Measurements from ENCODE around the gene CAV1.

Gene CAV1

DNA sequence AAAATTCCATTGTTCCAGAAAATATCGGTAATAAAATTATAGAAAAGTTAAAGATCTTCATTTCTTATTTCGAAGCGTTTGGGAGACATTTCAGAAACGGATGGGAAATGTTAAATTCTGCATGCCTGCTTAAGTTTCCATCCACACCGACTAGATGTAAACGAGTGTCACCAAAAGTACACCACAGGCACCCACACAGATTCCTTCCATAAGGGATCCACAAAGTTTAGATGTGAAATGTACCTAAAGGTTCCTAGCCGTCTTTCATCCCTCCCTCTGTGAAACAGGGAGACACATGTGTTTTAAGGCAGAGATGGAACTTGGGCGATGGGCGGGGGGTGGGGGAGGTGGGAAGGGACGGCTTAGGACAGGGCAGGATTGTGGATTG is 621 bp upstream of the CAV1 start:
- Histone ChIP-seq H3K36me3 (ENCODE audit: insufficient read depth, low read length) (peaks cover 2% of the 10 kb centered on the region; the same call in 1 of the 2 replicates), H3K4me3 (ENCODE audit: low read length) (peak overlapping the region; percentile 71), H3K27ac (ENCODE audit: low read depth, low read length) (peak overlapping the region; percentile 56; the same call in 1 of the 2 replicates), H3K9ac (ENCODE audit: low read depth, low read length) (peak overlapping the region; percentile 41; the same call in 1 of the 2 replicates), H3K4me1 (ENCODE audit: insufficient read depth, low read length) (peaks cover 51% of the 10 kb centered on the region), H3K27me3 (ENCODE audit: insufficient read depth, low read length) (peaks cover 31% of the 10 kb centered on the region), H3K9me3 (ENCODE audit: insufficient read depth, low read depth, low read length) (no peaks in the 10 kb centered on the region)
- WGBS, result 5% methylated on average over 6 of the region's 10 CpGs

DNA sequence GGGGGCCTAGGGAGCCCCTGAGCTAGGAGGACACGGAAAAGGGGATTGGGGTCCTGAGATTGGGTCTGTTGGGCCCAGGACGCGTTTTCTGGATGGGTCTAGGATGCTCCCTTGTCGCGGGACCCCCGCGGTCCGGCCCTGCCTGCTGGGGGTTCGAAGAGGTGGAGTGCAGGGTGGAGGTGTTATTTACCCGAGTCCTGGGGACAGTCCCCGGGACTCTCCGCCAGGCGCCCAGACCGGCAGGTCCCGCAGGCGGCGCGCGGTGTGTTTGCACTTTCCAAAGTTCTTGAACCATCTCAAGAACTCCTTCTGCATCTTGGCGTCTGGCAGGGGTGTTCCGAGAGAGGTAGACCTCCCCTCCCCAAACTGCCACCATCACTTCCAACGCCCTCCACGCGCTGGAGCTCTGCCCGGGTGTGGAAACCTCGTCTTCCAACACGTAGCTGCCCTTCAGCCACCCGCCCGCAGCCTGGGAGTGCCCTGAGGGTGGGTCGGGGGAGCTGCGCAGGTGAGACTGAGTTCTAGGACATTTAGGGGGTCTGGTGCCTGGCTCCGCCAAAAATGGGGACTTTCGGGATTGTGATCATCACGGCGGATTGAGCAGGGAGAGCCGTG is 569 bp downstream of the CAV1 start:
- peaks cover 55% of the 10 kb centered on the region for H3K4me1 ChIP-seq (ENCODE audit: insufficient read depth, low read length)
- H3K9ac ChIP-seq (ENCODE audit: low read depth, low read length), result peak overlapping the region; percentile 77
- H3K27me3 ChIP-seq (ENCODE audit: insufficient read depth, low read length), result peaks cover 31% of the 10 kb centered on the region
- no peaks in the 10 kb centered on the region for H3K9me3 ChIP-seq (ENCODE audit: insufficient read depth, low read depth, low read length)
- H3K27ac ChIP-seq (ENCODE audit: low read depth, low read length), result peak overlapping the region; percentile 74
- peaks cover 8% of the 10 kb centered on the region; the same call in 1 of the 2 replicates for H3K36me3 ChIP-seq (ENCODE audit: insufficient read depth, low read length)
- under 1% methylated on average over 36 of the region's 36 CpGs for WGBS
- H3K4me3 ChIP-seq (ENCODE audit: low read length), result peak overlapping the region; percentile 71

GRCh38 chr7:116525913-116526861 is 1.4 kb downstream of the CAV1 start:
- Histone ChIP-seq H3K27ac (ENCODE audit: low read depth, low read length) (0 out of 2 replicates have a peak overlapping the region, but pooled peaks have one; percentile 34), H3K27me3 (ENCODE audit: insufficient read depth, low read length) (peaks cover 31% of the 10 kb centered on the region), H3K9ac (ENCODE audit: low read depth, low read length) (peak overlapping the region; percentile 77), H3K36me3 (ENCODE audit: insufficient read depth, low read length) (peaks cover 14% of the 10 kb centered on the region; the same call in 1 of the 2 replicates), H3K9me3 (ENCODE audit: insufficient read depth, low read depth, low read length) (no peaks in the 10 kb centered on the region), H3K4me1 (ENCODE audit: insufficient read depth, low read length) (peaks cover 51% of the 10 kb centered on the region), H3K4me3 (ENCODE audit: low read length) (peak overlapping the region; percentile 71)
- under 1% methylated on average over 77 of the region's 83 CpGs for WGBS

GRCh38 chr7:116526897-116527296 is 2.1 kb downstream of the CAV1 start:
- H3K27ac ChIP-seq (ENCODE audit: low read depth, low read length), result no peak overlapping the region
- H3K9ac ChIP-seq (ENCODE audit: low read depth, low read length), result peak overlapping the region; percentile 57; the same call in 1 of the 2 replicates
- peaks cover 15% of the 10 kb centered on the region; the same call in 1 of the 2 replicates for H3K36me3 ChIP-seq (ENCODE audit: insufficient read depth, low read length)
- peaks cover 44% of the 10 kb centered on the region for H3K4me1 ChIP-seq (ENCODE audit: insufficient read depth, low read length)
- no peaks in the 10 kb centered on the region for H3K9me3 ChIP-seq (ENCODE audit: insufficient read depth, low read depth, low read length)
- H3K4me3 ChIP-seq (ENCODE audit: low read length), result peak overlapping the region; percentile 71
- peaks cover 31% of the 10 kb centered on the region for H3K27me3 ChIP-seq (ENCODE audit: insufficient read depth, low read length)
- 35% methylated on average over 5 of the region's 5 CpGs for WGBS

DNA sequence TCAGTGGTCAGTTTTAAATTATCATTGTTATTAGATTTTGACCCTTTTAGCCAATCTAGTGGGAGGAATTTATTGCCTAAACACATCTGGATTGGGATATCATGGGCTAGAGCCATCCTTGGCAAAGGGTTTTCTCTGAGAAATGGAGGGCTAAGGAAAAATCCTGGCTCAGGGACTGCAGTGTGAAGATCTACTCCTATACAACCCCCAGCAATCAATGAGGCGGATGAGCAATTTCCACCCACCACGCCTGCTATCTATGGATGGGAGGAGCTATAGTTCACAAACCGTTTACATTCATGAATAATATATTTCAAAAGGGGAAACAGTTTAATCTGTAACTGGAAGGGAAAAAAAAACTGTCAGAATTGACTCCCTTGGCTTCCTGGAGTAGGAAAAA is 2.7 kb downstream of the CAV1 start:
- Histone ChIP-seq H3K4me3 (ENCODE audit: low read length) (peak overlapping the region; percentile 71), H3K9ac (ENCODE audit: low read depth, low read length) (no peak overlapping the region)

DNA sequence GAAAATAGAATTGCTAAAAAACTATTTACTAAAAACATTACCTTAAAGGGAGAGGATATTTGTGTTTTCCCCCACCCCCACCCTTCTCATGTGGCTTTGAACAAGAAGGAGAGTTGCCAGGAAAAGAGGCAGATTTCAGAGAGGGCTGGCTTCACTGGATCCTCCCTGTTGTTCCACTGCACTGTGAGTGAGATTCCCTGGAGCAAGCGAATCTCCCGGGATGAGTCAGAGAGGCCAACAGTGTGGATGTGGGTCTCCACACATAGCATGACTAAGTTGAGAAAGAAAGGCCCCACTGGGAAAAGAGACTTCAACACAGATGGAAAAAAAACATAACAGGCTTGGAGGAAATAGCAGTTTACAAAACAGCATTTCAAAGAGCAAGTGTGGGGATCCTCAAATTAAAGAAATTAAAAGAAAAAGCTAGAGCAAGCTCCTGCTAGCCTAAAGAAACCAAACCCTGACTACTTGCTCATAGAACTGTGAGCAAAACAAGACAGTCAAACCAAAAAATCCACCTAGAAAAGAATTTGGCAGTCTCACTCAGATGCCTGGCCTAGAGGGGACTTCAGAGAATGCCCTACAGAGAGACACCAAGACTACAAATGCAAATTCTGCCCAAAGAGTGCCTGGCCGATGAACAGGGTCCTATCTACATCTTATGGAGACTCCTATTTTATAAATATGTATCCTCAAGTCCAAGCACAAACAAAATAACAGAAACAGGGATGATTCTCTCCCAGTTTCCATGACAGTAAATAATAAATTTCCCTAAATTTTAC is 3.4 kb downstream of the CAV1 start:
- Histone ChIP-seq H3K9ac (ENCODE audit: low read depth, low read length) (no peak overlapping the region), H3K4me1 (ENCODE audit: insufficient read depth, low read length) (peaks cover 33% of the 10 kb centered on the region), H3K27ac (ENCODE audit: low read depth, low read length) (no peak overlapping the region), H3K36me3 (ENCODE audit: insufficient read depth, low read length) (peaks cover 20% of the 10 kb centered on the region; the same call in 1 of the 2 replicates), H3K9me3 (ENCODE audit: insufficient read depth, low read depth, low read length) (no peaks in the 10 kb centered on the region), H3K27me3 (ENCODE audit: insufficient read depth, low read length) (peaks cover 31% of the 10 kb centered on the region), H3K4me3 (ENCODE audit: low read length) (peak overlapping the region; percentile 71; the same call in 1 of the 2 replicates)
- 53% methylated on average over 3 of the region's 3 CpGs for WGBS

More for the DNA sequence above, 2.7 kb downstream of the CAV1 start:
- Histone ChIP-seq H3K27me3 (ENCODE audit: insufficient read depth, low read length) (peaks cover 31% of the 10 kb centered on the region), H3K27ac (ENCODE audit: low read depth, low read length) (no peak overlapping the region), H3K4me1 (ENCODE audit: insufficient read depth, low read length) (peaks cover 38% of the 10 kb centered on the region), H3K9me3 (ENCODE audit: insufficient read depth, low read depth, low read length) (no peaks in the 10 kb centered on the region), H3K36me3 (ENCODE audit: insufficient read depth, low read length) (peaks cover 18% of the 10 kb centered on the region; the same call in 1 of the 2 replicates)
- WGBS, result no CpG with 5 or more reads among the region's 3 CpGs

DNA sequence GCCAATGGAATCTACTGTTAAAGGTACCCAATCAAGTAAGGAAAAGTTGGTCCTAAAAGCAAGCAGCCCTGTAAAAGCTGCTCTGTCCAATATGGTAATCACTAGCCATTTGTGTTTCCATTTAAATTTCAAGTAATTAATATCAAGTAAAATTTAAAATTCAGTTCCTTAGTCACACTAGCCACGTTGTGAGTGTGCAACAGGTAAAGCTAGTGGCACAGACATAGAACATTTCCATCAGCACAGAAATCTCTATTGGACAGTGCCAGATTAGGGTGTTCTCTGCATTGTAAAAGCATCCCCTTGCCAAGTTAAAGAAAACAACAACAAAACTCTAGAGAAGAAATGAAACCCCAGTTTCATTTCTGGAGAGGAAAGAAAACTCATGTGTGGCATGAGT is 4.4 kb downstream of the CAV1 start:
- H3K27me3 ChIP-seq (ENCODE audit: insufficient read depth, low read length), result peaks cover 28% of the 10 kb centered on the region
- peaks cover 20% of the 10 kb centered on the region; the same call in 1 of the 2 replicates for H3K36me3 ChIP-seq (ENCODE audit: insufficient read depth, low read length)
- H3K9me3 ChIP-seq (ENCODE audit: insufficient read depth, low read depth, low read length), result no peaks in the 10 kb centered on the region
- H3K4me3 ChIP-seq (ENCODE audit: low read length), result no peak overlapping the region
- no peak overlapping the region for H3K27ac ChIP-seq (ENCODE audit: low read depth, low read length)
- 75% methylated on average over 1 of the region's 1 CpG for WGBS
- H3K9ac ChIP-seq (ENCODE audit: low read depth, low read length), result no peak overlapping the region
- peaks cover 23% of the 10 kb centered on the region for H3K4me1 ChIP-seq (ENCODE audit: insufficient read depth, low read length)

GRCh38 chr7:116530107-116530820 is 5.4 kb downstream of the CAV1 start:
- Histone ChIP-seq H3K36me3 (ENCODE audit: insufficient read depth, low read length) (peaks cover 24% of the 10 kb centered on the region; the same call in 1 of the 2 replicates), H3K9ac (ENCODE audit: low read depth, low read length) (no peak overlapping the region), H3K4me3 (ENCODE audit: low read length) (no peak overlapping the region), H3K27me3 (ENCODE audit: insufficient read depth, low read length) (peaks cover 21% of the 10 kb centered on the region), H3K9me3 (ENCODE audit: insufficient read depth, low read depth, low read length) (no peaks in the 10 kb centered on the region), H3K4me1 (ENCODE audit: insufficient read depth, low read length) (peaks cover 22% of the 10 kb centered on the region), H3K27ac (ENCODE audit: low read depth, low read length) (no peak overlapping the region)
- 88% methylated on average over 2 of the region's 3 CpGs for WGBS

DNA sequence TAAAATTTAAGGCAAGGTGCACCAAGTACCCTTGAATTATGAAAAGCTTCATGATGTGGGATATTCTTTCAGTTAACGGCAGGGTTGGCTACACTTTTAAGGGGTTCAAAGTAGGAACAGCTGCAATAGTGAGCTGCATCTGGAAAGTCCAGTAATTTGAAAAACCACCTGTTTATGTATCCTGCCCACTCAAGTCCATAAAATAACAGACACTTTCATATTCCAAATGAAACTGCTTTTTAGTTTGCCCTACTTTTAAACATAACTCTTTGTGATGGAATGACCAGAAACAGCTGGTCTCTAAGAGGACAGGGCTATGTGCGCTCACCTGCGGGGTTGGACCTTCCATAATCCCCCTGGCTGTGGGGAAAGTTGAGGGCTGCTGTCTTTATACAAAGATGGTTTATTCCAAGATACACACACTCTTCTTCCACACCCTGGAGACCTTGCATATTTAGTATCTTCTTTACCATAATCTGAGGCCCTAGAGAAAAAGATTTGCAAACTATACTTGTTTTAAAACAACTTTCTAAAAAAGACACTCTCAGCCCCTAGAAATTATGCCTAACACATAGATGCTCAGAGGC is 7.4 kb downstream of the CAV1 start:
- H3K4me3 ChIP-seq (ENCODE audit: low read length), result no peak overlapping the region
- no peaks in the 10 kb centered on the region for H3K9me3 ChIP-seq (ENCODE audit: insufficient read depth, low read depth, low read length)

DNA sequence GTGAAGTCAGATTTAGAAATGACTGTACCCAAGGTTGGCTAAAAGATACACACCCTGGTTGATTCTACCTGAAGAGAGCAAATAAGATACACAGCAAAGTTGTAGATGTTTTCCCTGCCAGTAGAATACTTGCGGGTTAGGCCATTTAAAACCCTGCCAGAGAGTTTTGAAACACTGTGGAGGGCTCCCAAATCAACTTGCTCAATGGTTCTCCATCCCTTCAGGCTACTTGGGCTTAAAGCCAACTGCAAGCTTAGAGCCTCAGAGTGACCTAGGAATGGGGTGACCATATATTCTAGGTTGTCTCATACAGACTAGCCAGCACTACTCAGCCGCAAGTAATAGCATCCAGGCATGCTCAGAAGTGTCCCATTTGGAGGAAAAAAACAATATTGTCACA is 10.0 kb downstream of the CAV1 start:
- WGBS, result 97% methylated on average over 2 of the region's 2 CpGs
- H3K27ac ChIP-seq (ENCODE audit: low read depth, low read length), result no peak overlapping the region
- peaks cover 36% of the 10 kb centered on the region; the same call in 1 of the 2 replicates for H3K36me3 ChIP-seq (ENCODE audit: insufficient read depth, low read length)
- no peak overlapping the region for H3K4me3 ChIP-seq (ENCODE audit: low read length)
- H3K27me3 ChIP-seq (ENCODE audit: insufficient read depth, low read length), result no peaks in the 10 kb centered on the region
- no peak overlapping the region for H3K9ac ChIP-seq (ENCODE audit: low read depth, low read length)
- H3K9me3 ChIP-seq (ENCODE audit: insufficient read depth, low read depth, low read length), result no peaks in the 10 kb centered on the region
- H3K4me1 ChIP-seq (ENCODE audit: insufficient read depth, low read length), result peaks cover under 1% of the 10 kb centered on the region; the same call in 1 of the 2 replicates

More for the DNA sequence above, 7.4 kb downstream of the CAV1 start:
- Histone ChIP-seq H3K27ac (ENCODE audit: low read depth, low read length) (no peak overlapping the region), H3K27me3 (ENCODE audit: insufficient read depth, low read length) (peaks cover 4% of the 10 kb centered on the region; the same call in 1 of the 2 replicates), H3K4me1 (ENCODE audit: insufficient read depth, low read length) (peaks cover 17% of the 10 kb centered on the region), H3K36me3 (ENCODE audit: insufficient read depth, low read length) (peaks cover 33% of the 10 kb centered on the region; the same call in 1 of the 2 replicates), H3K9ac (ENCODE audit: low read depth, low read length) (no peak overlapping the region)
- WGBS, result 85% methylated on average over 3 of the region's 3 CpGs
